ELR (cell line): ENCODE measurements around the gene DNAJC30.
A peak's percentile ranks its signal among the peaks of the same experiment; 100 is the strongest.

ENCODE experiments used
- DNase-seq: peaks from one replicate; pipeline ENCODE4 v3.0.0-alpha.2; 2015; ENCODE audit warnings: low read depth

Gene DNAJC30

GRCh38 chr7:73647725-73648592 is 35.3 kb downstream of the DNAJC30 start:
- peak; percentile 22 for DNase-seq

GRCh38 chr7:73646785-73647724 is 36.2 kb downstream of the DNAJC30 start:
- DNase-seq, result no peak

- DNase-seq, result no peak
Measured at GRCh38 chr7:73645643-73646174, 37.5 kb downstream of the DNAJC30 start.

GRCh38 chr7:73644688-73645286 is 38.5 kb downstream of the DNAJC30 start:
- no peak for DNase-seq

GRCh38 chr7:73642834-73643233 is 40.4 kb downstream of the DNAJC30 start:
- DNase-seq, result no peak

GRCh38 chr7:73638911-73639310 is 44.3 kb downstream of the DNAJC30 start:
- DNase-seq, result no peak

GRCh38 chr7:73635428-73636200 is 47.6 kb downstream of the DNAJC30 start:
- no peak for DNase-seq

GRCh38 chr7:73633844-73634243 is 49.4 kb downstream of the DNAJC30 start:
- DNase-seq, result no peak

- no peak for DNase-seq
Measured at GRCh38 chr7:73633323-73633722, 49.9 kb downstream of the DNAJC30 start.

GRCh38 chr7:73631558-73631957 is 51.7 kb downstream of the DNAJC30 start:
- no peak for DNase-seq
